GM21381 (cell line): ENCODE measurements around the gene ADD2.
"Not testable (repeated sequence)": the region's sequence is repeated elsewhere in the genome, so short reads cannot be mapped to it uniquely, and the experiment has no call there.

ENCODE experiments used
- ATAC-seq: cut with Tn5 transposase; IDR thresholded peaks from one replicate; pipeline ENCODE4 v1.9.1; 2021; ENCODE audit warnings: mild to moderate bottlenecking, moderate library complexity; ENCODE audit not compliant: unreplicated experiment

Gene ADD2

DNA sequence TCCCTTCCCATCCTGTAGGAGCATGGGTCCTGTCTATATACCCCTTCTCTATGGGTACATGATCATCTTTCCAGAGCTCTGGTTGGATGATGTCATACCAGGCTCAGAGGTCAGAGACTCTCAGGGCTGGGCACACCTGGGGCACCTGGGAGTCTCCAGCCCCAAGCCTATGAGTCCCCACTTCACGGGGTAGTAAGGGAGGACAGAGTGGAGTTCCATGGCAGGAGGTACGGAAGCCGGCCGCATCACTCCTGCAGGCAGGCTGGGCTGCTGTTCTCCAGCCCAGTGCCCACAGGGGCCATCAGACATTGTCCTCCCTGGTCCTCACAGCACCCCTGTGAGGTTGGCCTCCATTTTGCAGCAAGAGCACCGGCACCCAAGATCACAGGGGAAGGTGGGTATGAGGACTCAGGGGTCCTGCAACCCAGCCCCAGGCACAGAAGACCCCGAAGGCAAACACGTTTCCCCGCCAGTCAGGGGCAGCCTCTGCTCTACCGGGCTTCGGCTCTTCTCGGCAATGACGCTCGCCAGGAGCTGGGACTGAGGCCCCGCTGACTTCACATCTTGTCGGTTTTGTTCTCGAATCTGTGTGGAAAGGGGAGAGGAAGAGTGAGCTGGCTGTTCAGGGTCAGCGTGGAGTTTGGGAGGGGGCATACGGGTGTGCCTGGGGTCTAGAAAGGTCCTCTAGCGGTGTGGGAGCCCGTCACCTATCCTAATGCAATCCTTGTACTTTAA, 91.5 kb downstream of the ADD2 start:
- no peak for ATAC-seq

DNA sequence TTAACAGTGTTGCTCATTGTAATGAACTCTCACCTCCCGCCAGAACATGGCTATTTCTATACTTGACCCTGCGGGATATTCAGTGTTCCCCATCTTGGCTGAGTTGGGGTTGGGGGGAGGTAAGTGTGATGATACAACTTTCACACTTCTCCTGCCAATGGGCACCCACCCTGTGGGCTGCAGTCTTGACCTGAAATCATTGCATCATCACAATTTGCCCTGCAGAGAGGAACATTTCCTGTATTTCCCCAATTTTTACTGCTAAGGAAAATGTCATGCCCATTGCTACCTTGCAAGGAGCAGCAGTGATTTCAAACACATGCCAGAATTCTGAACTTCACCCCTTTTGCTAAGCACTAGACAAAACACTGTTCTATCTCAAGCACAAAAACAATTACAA, 92.1 kb downstream of the ADD2 start:
- ATAC-seq, result no peak

GRCh38 chr2:70674636-70675430, 93.2 kb downstream of the ADD2 start:
- ATAC-seq, result no peak

GRCh38 chr2:70673041-70673647, 94.9 kb downstream of the ADD2 start:
- ATAC-seq, result no peak

DNA sequence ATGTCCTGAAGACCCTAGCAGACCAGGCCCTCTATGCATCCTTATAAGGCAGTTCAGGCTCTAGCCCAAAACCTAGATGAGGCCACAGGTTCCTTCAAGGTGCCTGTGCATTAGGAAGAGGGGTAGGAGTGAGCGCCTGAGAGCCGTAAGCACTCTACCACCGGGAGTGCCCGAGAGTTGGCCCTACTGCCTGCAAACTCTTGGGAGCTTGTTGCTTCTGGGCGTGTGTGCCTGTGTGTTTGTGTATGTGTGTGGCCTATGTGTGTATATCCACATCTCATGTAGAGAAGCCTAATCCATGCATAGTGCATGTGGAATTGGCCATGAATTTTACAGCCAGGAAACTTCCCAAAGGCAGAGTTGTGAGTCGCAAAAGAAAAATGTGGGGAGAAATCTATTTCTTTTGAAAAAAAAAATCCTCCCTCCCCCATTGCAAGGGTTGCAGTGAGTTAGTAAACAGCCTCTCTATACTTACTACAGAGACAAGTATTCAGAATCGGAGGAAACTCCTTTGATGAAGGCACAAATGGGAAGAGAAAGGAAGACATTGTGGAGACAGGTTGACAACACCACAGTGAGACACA, 96.8 kb downstream of the ADD2 start:
- no peak for ATAC-seq

DNA sequence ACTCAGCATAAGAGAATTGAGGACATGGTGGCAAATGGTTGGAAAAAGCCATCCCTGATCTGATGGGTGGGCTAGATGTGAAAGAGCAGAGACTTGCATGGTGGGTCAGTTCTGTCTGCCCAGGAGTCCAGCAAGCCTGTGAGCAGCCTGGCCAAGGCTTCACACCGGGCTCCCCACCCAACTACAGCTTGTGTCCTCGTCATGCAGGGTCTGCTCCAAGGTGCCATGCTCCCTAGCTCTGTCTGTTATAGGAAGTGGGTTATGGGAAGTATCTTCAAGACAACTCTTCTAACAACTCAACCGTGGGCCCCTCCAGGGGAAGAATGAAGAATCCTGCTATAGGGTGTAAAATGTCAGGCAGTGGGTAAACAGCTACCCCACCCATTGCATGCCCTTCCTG, 97.4 kb downstream of the ADD2 start:
- ATAC-seq, result no peak

GRCh38 chr2:70670202-70670601, 97.8 kb downstream of the ADD2 start:
- ATAC-seq, result no peak

DNA sequence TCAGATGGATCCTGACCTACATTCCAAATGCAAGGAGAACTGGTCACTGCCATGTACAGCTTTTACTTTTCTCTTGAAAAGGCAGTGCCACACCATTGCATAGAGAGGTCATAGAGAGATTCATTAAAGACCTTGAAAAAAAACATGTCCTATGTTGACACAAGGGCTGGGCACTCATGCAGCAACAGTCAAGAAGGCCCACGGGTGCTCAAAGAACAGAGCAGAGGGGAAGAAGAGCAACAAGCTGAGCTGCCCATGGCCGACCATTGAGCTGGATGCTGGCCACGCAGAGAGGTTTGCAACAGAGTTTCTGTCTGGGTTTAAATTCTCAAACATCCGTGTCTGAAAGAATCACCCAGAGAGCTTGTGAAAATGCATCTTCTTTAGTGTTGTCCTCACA, 99.1 kb downstream of the ADD2 start:
- no peak for ATAC-seq

DNA sequence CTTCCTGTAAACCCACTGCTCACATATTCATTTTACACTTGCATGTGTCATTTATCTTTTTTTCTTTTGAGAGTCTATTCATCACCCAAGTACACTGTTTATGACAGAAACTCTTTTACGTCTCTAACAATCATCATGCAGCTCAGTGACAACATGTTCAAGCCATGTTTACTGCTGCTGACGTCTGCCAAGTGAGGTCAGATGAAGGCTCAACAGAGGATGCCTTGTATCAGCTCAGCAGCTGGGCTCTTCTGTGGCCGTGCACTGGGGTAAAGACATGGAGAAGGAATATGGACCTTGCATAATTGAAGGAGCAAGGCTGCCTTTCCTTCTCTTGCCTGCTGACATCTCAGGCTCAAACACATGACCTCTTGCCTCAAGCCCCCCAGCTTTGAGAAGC, 99.6 kb downstream of the ADD2 start:
- ATAC-seq, result no peak

- ATAC-seq, result no peak
Observed at GRCh38 chr2:70664525-70664924, 103.5 kb downstream of the ADD2 start.

DNA sequence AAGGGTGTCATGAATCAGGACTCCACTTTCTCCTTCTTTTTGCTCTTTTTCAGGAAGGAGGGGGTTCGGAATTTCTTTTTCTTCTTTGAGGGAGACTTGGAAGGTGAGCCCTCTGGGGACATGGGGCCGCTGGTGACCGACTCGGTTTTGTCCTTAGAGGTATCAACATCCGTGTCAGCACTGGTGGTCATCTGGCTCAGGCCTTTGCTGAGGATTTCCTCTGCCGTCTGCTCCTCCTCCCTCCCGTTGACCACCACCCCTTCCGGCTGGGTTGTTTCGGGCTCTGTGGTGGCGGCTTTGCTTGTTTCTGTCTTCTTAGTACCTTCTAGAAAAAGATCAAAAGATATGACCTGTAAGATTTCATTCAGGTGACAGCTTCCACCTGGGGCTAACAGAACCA, 104.6 kb downstream of the ADD2 start:
- no peak for ATAC-seq

DNA sequence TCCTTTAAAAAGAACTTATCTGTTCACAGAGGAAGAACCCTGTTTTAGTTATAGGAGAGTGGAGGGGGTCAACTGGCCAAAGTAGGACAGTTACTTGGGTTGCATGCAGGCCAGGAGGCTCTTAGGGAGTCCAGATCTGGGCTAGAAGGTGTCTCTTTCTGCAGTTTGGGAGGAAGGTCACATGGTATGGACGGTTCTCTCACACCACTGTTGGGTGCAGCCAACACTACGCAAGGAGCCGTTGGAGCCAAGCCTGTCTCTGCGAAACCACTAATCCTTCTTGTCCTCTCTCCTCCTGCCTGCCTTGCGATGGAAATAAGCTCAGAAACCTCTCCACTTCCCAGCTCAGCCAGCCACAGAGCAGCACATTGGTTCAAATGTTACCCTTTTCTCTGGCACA, 108.4 kb downstream of the ADD2 start:
- no peak for ATAC-seq

GRCh38 chr2:70658476-70658875, 109.5 kb downstream of the ADD2 start:
- no peak for ATAC-seq

DNA sequence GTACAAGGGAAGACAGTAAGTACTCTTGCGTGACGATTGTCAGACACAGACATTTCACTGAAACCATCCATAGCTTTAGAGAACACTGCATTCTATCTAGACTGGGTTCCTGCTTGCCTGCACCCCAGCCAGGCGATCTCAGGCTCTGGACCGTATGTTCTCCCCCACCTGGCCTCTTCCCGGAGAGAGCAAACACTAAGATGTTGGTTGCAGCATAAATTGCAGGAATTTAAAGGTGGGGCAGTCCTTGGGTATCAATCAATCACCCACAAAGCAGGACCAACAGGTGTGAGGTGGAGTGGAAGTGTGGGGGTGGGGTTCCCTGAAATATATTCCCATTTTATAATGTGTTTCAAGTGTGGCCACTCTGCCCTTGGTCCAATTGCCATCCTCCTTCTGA, 110.8 kb downstream of the ADD2 start:
- ATAC-seq, result no peak

GRCh38 chr2:70656421-70657010, 111.5 kb downstream of the ADD2 start:
- ATAC-seq, result no peak

DNA sequence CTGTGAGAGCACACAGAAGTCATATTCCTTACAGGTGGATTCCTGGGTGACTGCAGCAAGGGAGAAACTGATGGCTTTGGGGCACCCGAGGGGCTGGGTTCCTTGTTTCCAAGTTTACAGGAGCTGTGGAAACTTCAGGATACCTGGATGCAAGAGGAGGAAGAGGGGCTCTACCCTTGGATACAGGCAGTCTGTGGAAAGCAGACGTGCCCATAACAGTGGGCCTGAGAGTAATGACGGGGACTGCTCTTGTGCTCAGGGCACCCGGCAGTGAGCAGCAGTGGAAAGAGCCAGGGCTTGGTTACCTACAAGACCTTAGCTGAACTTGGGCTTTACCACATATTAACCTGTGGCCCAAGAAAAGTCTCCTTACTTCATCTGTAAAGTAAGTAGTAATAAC, 112.2 kb downstream of the ADD2 start:
- no peak for ATAC-seq

GRCh38 chr2:70655211-70655610, 112.8 kb downstream of the ADD2 start:
- ATAC-seq, result not testable (repeated sequence)

GRCh38 chr2:70651727-70652126, 116.3 kb downstream of the ADD2 start:
- no peak for ATAC-seq

DNA sequence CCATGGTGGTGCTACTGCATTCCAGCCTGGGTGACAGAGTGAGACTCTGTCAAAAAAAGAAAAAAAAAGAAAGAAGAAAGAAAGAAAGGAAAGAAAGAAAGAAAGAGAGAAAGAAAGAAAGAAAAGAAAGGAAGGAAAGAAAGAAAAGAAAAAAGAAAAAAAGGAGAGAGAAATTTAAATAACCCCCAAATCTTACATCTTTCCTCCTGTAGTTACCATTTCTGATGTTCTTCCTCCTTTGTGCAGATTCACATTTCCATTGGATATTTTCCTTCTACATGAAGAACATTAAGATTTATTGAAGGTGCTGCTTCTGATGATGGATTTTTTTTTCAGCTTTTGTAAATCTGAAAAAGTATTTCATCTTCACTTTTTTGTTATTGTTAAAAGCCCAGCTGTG, 117.0 kb downstream of the ADD2 start:
- ATAC-seq, result no peak

GRCh38 chr2:70648961-70649360, 119.0 kb downstream of the ADD2 start:
- no peak for ATAC-seq

GRCh38 chr2:70647873-70648481, 120.0 kb downstream of the ADD2 start:
- ATAC-seq, result peak; percentile 55
